GM12878 (cell line): ENCODE measurements around the gene SIDT2. TPM values are rescaled to one million over a fixed set of nuclear protein-coding genes. Genes with fewer than 3 reads are reported as not detected.
A peak's percentile ranks its signal among the peaks of the same experiment; 100 is the strongest.

Experiments used
- CBX5 ChIP-seq: sonication (generic); IDR thresholded peaks from 2 replicates; pipeline ENCODE4 v1.6.1; 2016; ENCODE audit warnings: low read depth, moderate library complexity, mild to moderate bottlenecking, inconsistent platforms
- CHD2 ChIP-seq: IDR thresholded peaks from 2 replicates; pipeline ENCODE4 v1.6.1; 2011; ENCODE audit warnings: low read depth, low read length, improper control_type of control experiment, borderline replicate concordance
- CHD4 ChIP-seq: fragments of 200-600 bp; sonication (generic); IDR thresholded peaks from 2 replicates; pipeline ENCODE4 v1.6.1; 2016; ENCODE audit warnings: mild to moderate bottlenecking
- EGR1 ChIP-seq, 2 experiments: IDR thresholded peaks; 1 replicate in 1 of 2; 2 replicates in 1 of 2; pipeline ENCODE4 v1.6.1; 2011 to 2012; ENCODE audit warnings: low read depth in 2 of 2, low read length in 2 of 2, borderline replicate concordance in 1 of 2, mild to moderate bottlenecking in 1 of 2, moderate library complexity in 1 of 2
- ELK1 ChIP-seq: IDR thresholded peaks from 2 replicates; pipeline ENCODE4 v1.6.1; 2012; ENCODE audit warnings: low read depth, low read length, improper control_type of control experiment
- EP300 ChIP-seq, 2 experiments: fragments of 150-350 bp in 1 of 2; IDR thresholded peaks; 2 replicates each; pipeline ENCODE4 v1.6.1; 2011 to 2012; ENCODE audit warnings: low read depth in 2 of 2, low read length in 2 of 2, borderline replicate concordance in 1 of 2, improper control_type of control experiment in 1 of 2, inconsistent platforms in 1 of 2; ENCODE audit not compliant: control insufficient read depth in 1 of 2
- FOXK2 ChIP-seq: fragments of 450-650 bp; IDR thresholded peaks from 2 replicates; pipeline ENCODE4 v1.6.1; 2017; ENCODE audit warnings: mild to moderate bottlenecking, moderate library complexity
- GABPA ChIP-seq: IDR thresholded peaks from 2 replicates; pipeline ENCODE4 v1.6.1; 2014; ENCODE audit warnings: antibody characterized with exemption, low read depth, mild to moderate bottlenecking, inconsistent platforms
- GATAD2B ChIP-seq: fragments of 450-650 bp; conservative IDR thresholded peaks from 2 replicates; pipeline ENCODE4 v1.6.1; 2017; ENCODE audit warnings: low read depth, mild to moderate bottlenecking, moderate library complexity
- JUND ChIP-seq: IDR thresholded peaks from 2 replicates; pipeline ENCODE4 v1.6.1; 2012; ENCODE audit warnings: low read depth, mild to moderate bottlenecking, low read length, improper control_type of control experiment, moderate library complexity
- NBN ChIP-seq: fragments of 450-650 bp; IDR thresholded peaks from 2 replicates; pipeline ENCODE4 v1.6.1; 2016
- NFIC ChIP-seq: IDR thresholded peaks from 2 replicates; pipeline ENCODE4 v1.6.1; 2012; ENCODE audit warnings: low read depth, mild to moderate bottlenecking, inconsistent platforms, low read length, moderate library complexity
- RAD21 ChIP-seq: IDR thresholded peaks from 2 replicates; pipeline ENCODE4 v1.6.1; 2011; ENCODE audit warnings: mild to moderate bottlenecking, low read depth, low read length, moderate library complexity; ENCODE audit not compliant: insufficient read depth
- RBBP5 ChIP-seq: fragments of 200-600 bp; sonication (generic); conservative IDR thresholded peaks from 2 replicates; pipeline ENCODE4 v1.6.1; 2016
- RFX5 ChIP-seq: IDR thresholded peaks from 2 replicates; pipeline ENCODE4 v1.6.1; 2011; ENCODE audit warnings: low read depth, low read length, improper control_type of control experiment
- SMC3 ChIP-seq: IDR thresholded peaks from 2 replicates; pipeline ENCODE4 v1.6.1; 2011; ENCODE audit warnings: low read length, improper control_type of control experiment, borderline replicate concordance
- SRF ChIP-seq, 2 experiments: IDR thresholded peaks; 2 replicates each; pipeline ENCODE4 v1.6.1; 2011; ENCODE audit warnings: low read depth in 2 of 2, low read length in 2 of 2, mild to moderate bottlenecking in 1 of 2, moderate library complexity in 1 of 2
- STAT1 ChIP-seq: fragments of 450-650 bp; conservative IDR thresholded peaks from 2 replicates; pipeline ENCODE4 v1.6.1; 2014; ENCODE audit warnings: antibody characterized with exemption, mild to moderate bottlenecking
- ZNF24 ChIP-seq: fragments of 450-650 bp; IDR thresholded peaks from 2 replicates; pipeline ENCODE4 v1.6.1; 2017; ENCODE audit warnings: antibody characterized with exemption, mild to moderate bottlenecking
- ZNF274 ChIP-seq: IDR thresholded peaks from one replicate; pipeline ENCODE4 v1.8.0; 2011; ENCODE audit not compliant: insufficient read length, insufficient read depth
- polyA plus RNA-seq, 11 experiments: library from polyadenylated mRNA; depleted of rRNA in 4 of 11; unstranded in 6 of 11; stranded (reverse) in 5 of 11; fragments of >200 nt; fragmentation: Nextera tagmentation in 4 of 11; fragmentation: Illumina TruSeq in 1 of 11; extraction: Ambion mirVana in 4 of 11; extraction: Trizol in 1 of 11; gene quantifications; 1 replicate in 1 of 11; 2 replicates in 10 of 11; pipeline versions ENCODE4 v1.2.1 to v1.2.3, GENCODE V29; 2011 to 2016; ENCODE audit warnings: inconsistent platforms in 2 of 11, missing spikeins in 2 of 11, low read depth in 1 of 11
- total RNA-seq, 4 experiments: library from RNA; depleted of rRNA in 3 of 4; stranded (reverse); fragments of >200 nt in 3 of 4; fragmentation: Illumina TruSeq in 1 of 4; extraction: Trizol in 1 of 4; gene quantifications; 2 replicates each; pipeline versions ENCODE4 v1.2.1 to v1.2.3, GENCODE V29; 2013 to 2021
- TF ChIP-seq, protein P1 (sequence below): fragments of 450-650 bp; formaldehyde crosslinking; IDR thresholded peaks from 2 replicates; pipeline ENCODE4 v1.4.0; 2020; ENCODE audit warnings: mild to moderate bottlenecking, moderate library complexity
- TF ChIP-seq, protein P2 (sequence below): IDR thresholded peaks from 2 replicates; pipeline ENCODE4 v1.6.1; 2012; ENCODE audit warnings: mild to moderate bottlenecking, low read depth, low read length

The SIDT2 gene
- total and polyA plus RNA-seq, 10 of the 15 experiments (the other 5 are each of a cell fraction or from before 2014, with no cell fraction given) = 4.9 to 23.9 (median 10.3) TPM

DNA sequence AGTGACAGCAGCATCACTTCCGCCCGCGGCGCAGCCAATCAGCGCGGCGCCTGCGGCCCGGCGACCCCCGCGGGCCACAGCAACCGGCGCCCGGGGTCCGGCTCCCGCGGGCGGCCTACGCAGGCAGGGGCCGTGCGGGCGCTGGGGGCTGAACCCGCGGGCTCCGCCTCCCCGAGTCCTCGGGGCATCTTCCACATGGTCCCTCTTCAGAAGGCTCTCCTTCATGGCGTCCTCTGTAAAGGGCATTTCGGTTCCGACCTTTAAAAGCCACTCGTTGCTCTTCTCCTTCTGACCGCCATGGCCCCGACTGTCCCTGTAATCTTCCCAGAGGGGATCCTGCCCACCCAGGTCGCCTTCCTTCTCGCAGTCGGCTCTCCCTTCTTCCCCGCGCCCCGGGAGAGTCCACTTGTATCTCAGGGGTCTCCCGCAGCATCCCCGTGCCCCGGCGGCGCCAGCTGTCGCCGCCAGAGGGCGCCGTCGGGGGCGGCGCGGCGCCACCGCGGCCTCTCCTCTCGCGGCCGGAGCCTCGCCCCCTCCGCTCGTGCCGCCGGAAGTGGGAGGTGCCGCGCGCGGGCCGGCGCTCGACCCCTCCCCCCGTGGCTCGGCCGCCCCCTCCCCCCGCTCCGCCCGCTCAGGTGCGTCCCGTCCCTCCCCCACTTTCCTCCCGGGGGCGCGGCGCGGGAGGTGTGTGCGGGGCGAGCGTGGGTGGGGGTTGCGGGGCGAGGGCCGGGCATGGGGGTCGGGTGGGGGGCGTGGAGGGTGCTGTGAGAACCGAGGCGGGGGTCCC lies 53.7 kb downstream of the SIDT2 start, which contains the start of gene RNF214 (continued):
- TF ChIP-seq NFIC (no peak), EGR1 (IDR thresholded peaks at IDR 0.05; ENCODE audit: borderline replicate concordance in 1 of 2, low read depth in 2 of 2, low read length in 2 of 2) (peak in 1 of 2 experiments; percentile 64; a peak in 1 of 3 replicates), SRF (IDR thresholded peaks at IDR 0.05; ENCODE audit: low read depth in 2 of 2, low read length in 2 of 2) (0 out of 4 replicates have a peak, but pooled peaks of 1 of the 2 experiments have one; percentile 21), FOXK2 (0 out of 2 replicates have a peak, but pooled peaks have one; percentile 57), GABPA (peak; percentile 58; the same call in 1 of the 2 replicates), ZNF24 (peak; percentile 16; the same call in 1 of the 2 replicates), CBX5 (no peak), RFX5 (peak; percentile 83), NBN (peak; percentile 79; the same call in 1 of the 2 replicates), EP300 (IDR thresholded peaks at IDR 0.05; ENCODE audit: borderline replicate concordance in 1 of 2, control insufficient read depth in 1 of 2, low read depth in 2 of 2, low read length in 2 of 2) (no peak), SMC3 (peak; percentile 23), ELK1 (0 out of 2 replicates have a peak, but pooled peaks have one; percentile 32), GATAD2B (peak; percentile 91), CHD2 (peak; percentile 63), CHD4 (no peak), RBBP5 (no peak), ZNF274 (no peak), RAD21 (peak; percentile 31; the same call in 1 of the 2 replicates), JUND (peak; percentile 73; the same call in 1 of the 2 replicates), STAT1 (peak; percentile 63; the same call in 1 of the 2 replicates)
- TF ChIP-seq, protein P1, sequence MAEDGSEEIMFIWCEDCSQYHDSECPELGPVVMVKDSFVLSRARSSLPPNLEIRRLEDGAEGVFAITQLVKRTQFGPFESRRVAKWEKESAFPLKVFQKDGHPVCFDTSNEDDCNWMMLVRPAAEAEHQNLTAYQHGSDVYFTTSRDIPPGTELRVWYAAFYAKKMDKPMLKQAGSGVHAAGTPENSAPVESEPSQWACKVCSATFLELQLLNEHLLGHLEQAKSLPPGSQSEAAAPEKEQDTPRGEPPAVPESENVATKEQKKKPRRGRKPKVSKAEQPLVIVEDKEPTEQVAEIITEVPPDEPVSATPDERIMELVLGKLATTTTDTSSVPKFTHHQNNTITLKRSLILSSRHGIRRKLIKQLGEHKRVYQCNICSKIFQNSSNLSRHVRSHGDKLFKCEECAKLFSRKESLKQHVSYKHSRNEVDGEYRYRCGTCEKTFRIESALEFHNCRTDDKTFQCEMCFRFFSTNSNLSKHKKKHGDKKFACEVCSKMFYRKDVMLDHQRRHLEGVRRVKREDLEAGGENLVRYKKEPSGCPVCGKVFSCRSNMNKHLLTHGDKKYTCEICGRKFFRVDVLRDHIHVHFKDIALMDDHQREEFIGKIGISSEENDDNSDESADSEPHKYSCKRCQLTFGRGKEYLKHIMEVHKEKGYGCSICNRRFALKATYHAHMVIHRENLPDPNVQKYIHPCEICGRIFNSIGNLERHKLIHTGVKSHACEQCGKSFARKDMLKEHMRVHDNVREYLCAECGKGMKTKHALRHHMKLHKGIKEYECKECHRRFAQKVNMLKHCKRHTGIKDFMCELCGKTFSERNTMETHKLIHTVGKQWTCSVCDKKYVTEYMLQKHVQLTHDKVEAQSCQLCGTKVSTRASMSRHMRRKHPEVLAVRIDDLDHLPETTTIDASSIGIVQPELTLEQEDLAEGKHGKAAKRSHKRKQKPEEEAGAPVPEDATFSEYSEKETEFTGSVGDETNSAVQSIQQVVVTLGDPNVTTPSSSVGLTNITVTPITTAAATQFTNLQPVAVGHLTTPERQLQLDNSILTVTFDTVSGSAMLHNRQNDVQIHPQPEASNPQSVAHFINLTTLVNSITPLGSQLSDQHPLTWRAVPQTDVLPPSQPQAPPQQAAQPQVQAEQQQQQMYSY (CRISPR knock-in tag) = no peak
- TF ChIP-seq, protein P2, sequence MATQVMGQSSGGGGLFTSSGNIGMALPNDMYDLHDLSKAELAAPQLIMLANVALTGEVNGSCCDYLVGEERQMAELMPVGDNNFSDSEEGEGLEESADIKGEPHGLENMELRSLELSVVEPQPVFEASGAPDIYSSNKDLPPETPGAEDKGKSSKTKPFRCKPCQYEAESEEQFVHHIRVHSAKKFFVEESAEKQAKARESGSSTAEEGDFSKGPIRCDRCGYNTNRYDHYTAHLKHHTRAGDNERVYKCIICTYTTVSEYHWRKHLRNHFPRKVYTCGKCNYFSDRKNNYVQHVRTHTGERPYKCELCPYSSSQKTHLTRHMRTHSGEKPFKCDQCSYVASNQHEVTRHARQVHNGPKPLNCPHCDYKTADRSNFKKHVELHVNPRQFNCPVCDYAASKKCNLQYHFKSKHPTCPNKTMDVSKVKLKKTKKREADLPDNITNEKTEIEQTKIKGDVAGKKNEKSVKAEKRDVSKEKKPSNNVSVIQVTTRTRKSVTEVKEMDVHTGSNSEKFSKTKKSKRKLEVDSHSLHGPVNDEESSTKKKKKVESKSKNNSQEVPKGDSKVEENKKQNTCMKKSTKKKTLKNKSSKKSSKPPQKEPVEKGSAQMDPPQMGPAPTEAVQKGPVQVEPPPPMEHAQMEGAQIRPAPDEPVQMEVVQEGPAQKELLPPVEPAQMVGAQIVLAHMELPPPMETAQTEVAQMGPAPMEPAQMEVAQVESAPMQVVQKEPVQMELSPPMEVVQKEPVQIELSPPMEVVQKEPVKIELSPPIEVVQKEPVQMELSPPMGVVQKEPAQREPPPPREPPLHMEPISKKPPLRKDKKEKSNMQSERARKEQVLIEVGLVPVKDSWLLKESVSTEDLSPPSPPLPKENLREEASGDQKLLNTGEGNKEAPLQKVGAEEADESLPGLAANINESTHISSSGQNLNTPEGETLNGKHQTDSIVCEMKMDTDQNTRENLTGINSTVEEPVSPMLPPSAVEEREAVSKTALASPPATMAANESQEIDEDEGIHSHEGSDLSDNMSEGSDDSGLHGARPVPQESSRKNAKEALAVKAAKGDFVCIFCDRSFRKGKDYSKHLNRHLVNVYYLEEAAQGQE = peak; percentile 31; the same call in 1 of the 2 replicates
